Measurements from ENCODE around the gene SMCO4. TPM values are rescaled to one million over a fixed set of nuclear protein-coding genes. Genes with fewer than 3 reads are reported as not detected.

The SMCO4 gene
- total RNA-seq, 1 donor from 2014 or later, result 2.6 TPM

- Histone ChIP-seq H3K4me1 (ENCODE audit: control insufficient read depth in 3 of 3, insufficient read depth in 3 of 3, low read length in 3 of 3) (no peaks in the 10 kb centered on the region), H3K4me3 (ENCODE audit: low read length in 3 of 3) (no peak overlapping the region), H3K27ac (ENCODE audit: low read depth, low read length) (no peak overlapping the region), H3K9me3 (ENCODE audit: control insufficient read depth in 3 of 3, low read length in 3 of 3) (no peaks in the 10 kb centered on the region), H3K27me3 (ENCODE audit: control insufficient read depth in 3 of 3, insufficient read depth in 3 of 3, low read length in 3 of 3) (no peaks in the 10 kb centered on the region), H3K36me3 (ENCODE audit: control insufficient read depth in 3 of 3, insufficient read depth in 3 of 3, low read length in 3 of 3) (no peaks in the 10 kb centered on the region), H3K9ac (ENCODE audit: low read depth in 1 of 3, low read length in 3 of 3) (no peak overlapping the region)
These were observed 48.8 kb downstream of the SMCO4 start for GRCh38 chr11:93494357-93494756.

- Histone ChIP-seq H3K4me1 (ENCODE audit: control insufficient read depth in 3 of 3, insufficient read depth in 3 of 3, low read length in 3 of 3) (no peaks in the 10 kb centered on the region), H3K9me3 (ENCODE audit: control insufficient read depth in 3 of 3, low read length in 3 of 3) (no peaks in the 10 kb centered on the region), H3K4me3 (ENCODE audit: low read length in 3 of 3) (no peak overlapping the region), H3K9ac (ENCODE audit: low read depth in 1 of 3, low read length in 3 of 3) (no peak overlapping the region), H3K36me3 (ENCODE audit: control insufficient read depth in 3 of 3, insufficient read depth in 3 of 3, low read length in 3 of 3) (peaks cover 0 to under 1% (median 0%) of the 10 kb centered on the region in 3 donors), H3K27ac (ENCODE audit: low read depth, low read length) (no peak overlapping the region), H3K27me3 (ENCODE audit: control insufficient read depth in 3 of 3, insufficient read depth in 3 of 3, low read length in 3 of 3) (no peaks in the 10 kb centered on the region)
These were observed 49.8 kb downstream of the SMCO4 start for GRCh38 chr11:93493252-93493897.

- H3K36me3 ChIP-seq (ENCODE audit: control insufficient read depth in 3 of 3, insufficient read depth in 3 of 3, low read length in 3 of 3), result peaks cover 0 to 2% (median 0%) of the 10 kb centered on the region in 3 donors
- no peaks in the 10 kb centered on the region for H3K27me3 ChIP-seq (ENCODE audit: control insufficient read depth in 3 of 3, insufficient read depth in 3 of 3, low read length in 3 of 3)
- no peak overlapping the region for H3K4me3 ChIP-seq (ENCODE audit: low read length in 3 of 3)
- H3K4me1 ChIP-seq (ENCODE audit: control insufficient read depth in 3 of 3, insufficient read depth in 3 of 3, low read length in 3 of 3), result no peaks in the 10 kb centered on the region
- no peak overlapping the region for H3K9ac ChIP-seq (ENCODE audit: low read depth in 1 of 3, low read length in 3 of 3)
- H3K9me3 ChIP-seq (ENCODE audit: control insufficient read depth in 3 of 3, low read length in 3 of 3), result no peaks in the 10 kb centered on the region
- no peak overlapping the region for H3K27ac ChIP-seq (ENCODE audit: low read depth, low read length)
These were observed 50.5 kb downstream of the SMCO4 start for GRCh38 chr11:93492464-93493251.

GRCh38 chr11:93491973-93492372, 51.2 kb downstream of the SMCO4 start:
- Histone ChIP-seq H3K9ac (ENCODE audit: low read depth in 1 of 3, low read length in 3 of 3) (no peak overlapping the region), H3K4me1 (ENCODE audit: control insufficient read depth in 3 of 3, insufficient read depth in 3 of 3, low read length in 3 of 3) (no peaks in the 10 kb centered on the region), H3K27ac (ENCODE audit: low read depth, low read length) (no peak overlapping the region), H3K4me3 (ENCODE audit: low read length in 3 of 3) (no peak overlapping the region), H3K36me3 (ENCODE audit: control insufficient read depth in 3 of 3, insufficient read depth in 3 of 3, low read length in 3 of 3) (peaks cover 0 to 2% (median 0%) of the 10 kb centered on the region in 3 donors), H3K27me3 (ENCODE audit: control insufficient read depth in 3 of 3, insufficient read depth in 3 of 3, low read length in 3 of 3) (no peaks in the 10 kb centered on the region), H3K9me3 (ENCODE audit: control insufficient read depth in 3 of 3, low read length in 3 of 3) (no peaks in the 10 kb centered on the region)

GRCh38 chr11:93490996-93491618, 52.1 kb downstream of the SMCO4 start:
- H3K9me3 ChIP-seq (ENCODE audit: control insufficient read depth in 3 of 3, low read length in 3 of 3), result no peaks in the 10 kb centered on the region
- no peaks in the 10 kb centered on the region for H3K27me3 ChIP-seq (ENCODE audit: control insufficient read depth in 3 of 3, insufficient read depth in 3 of 3, low read length in 3 of 3)
- H3K36me3 ChIP-seq (ENCODE audit: control insufficient read depth in 3 of 3, insufficient read depth in 3 of 3, low read length in 3 of 3), result peaks cover 0 to 2% (median 0%) of the 10 kb centered on the region in 3 donors
- H3K27ac ChIP-seq (ENCODE audit: low read depth, low read length), result no peak overlapping the region
- H3K4me1 ChIP-seq (ENCODE audit: control insufficient read depth in 3 of 3, insufficient read depth in 3 of 3, low read length in 3 of 3), result no peaks in the 10 kb centered on the region
- no peak overlapping the region for H3K4me3 ChIP-seq (ENCODE audit: low read length in 3 of 3)
- H3K9ac ChIP-seq (ENCODE audit: low read depth in 1 of 3, low read length in 3 of 3), result no peak overlapping the region

GRCh38 chr11:93489841-93490240, 53.4 kb downstream of the SMCO4 start:
- Histone ChIP-seq H3K9ac (ENCODE audit: low read depth in 1 of 3, low read length in 3 of 3) (no peak overlapping the region), H3K4me1 (ENCODE audit: control insufficient read depth in 3 of 3, insufficient read depth in 3 of 3, low read length in 3 of 3) (peaks cover 3 to 5% (median 4%) of the 10 kb centered on the region in 3 donors), H3K27ac (ENCODE audit: low read depth, low read length) (no peak overlapping the region), H3K9me3 (ENCODE audit: control insufficient read depth in 3 of 3, low read length in 3 of 3) (no peaks in the 10 kb centered on the region), H3K36me3 (ENCODE audit: control insufficient read depth in 3 of 3, insufficient read depth in 3 of 3, low read length in 3 of 3) (peaks cover 0 to 2% (median 0%) of the 10 kb centered on the region in 3 donors), H3K4me3 (ENCODE audit: low read length in 3 of 3) (no peak overlapping the region), H3K27me3 (ENCODE audit: control insufficient read depth in 3 of 3, insufficient read depth in 3 of 3, low read length in 3 of 3) (no peaks in the 10 kb centered on the region)

GRCh38 chr11:93487032-93487483, 56.1 kb downstream of the SMCO4 start:
- Histone ChIP-seq H3K36me3 (ENCODE audit: control insufficient read depth in 3 of 3, insufficient read depth in 3 of 3, low read length in 3 of 3) (peaks cover 0 to 2% (median 0%) of the 10 kb centered on the region in 3 donors), H3K27me3 (ENCODE audit: control insufficient read depth in 3 of 3, insufficient read depth in 3 of 3, low read length in 3 of 3) (no peaks in the 10 kb centered on the region), H3K27ac (ENCODE audit: low read depth, low read length) (no peak overlapping the region), H3K4me3 (ENCODE audit: low read length in 3 of 3) (no peak overlapping the region), H3K4me1 (ENCODE audit: control insufficient read depth in 3 of 3, insufficient read depth in 3 of 3, low read length in 3 of 3) (peaks cover 3 to 5% (median 4%) of the 10 kb centered on the region in 3 donors), H3K9me3 (ENCODE audit: control insufficient read depth in 3 of 3, low read length in 3 of 3) (no peaks in the 10 kb centered on the region), H3K9ac (ENCODE audit: low read depth in 1 of 3, low read length in 3 of 3) (no peak overlapping the region)

- Histone ChIP-seq H3K4me3 (ENCODE audit: low read length in 3 of 3) (no peak overlapping the region), H3K27me3 (ENCODE audit: control insufficient read depth in 3 of 3, insufficient read depth in 3 of 3, low read length in 3 of 3) (no peaks in the 10 kb centered on the region), H3K9me3 (ENCODE audit: control insufficient read depth in 3 of 3, low read length in 3 of 3) (no peaks in the 10 kb centered on the region), H3K27ac (ENCODE audit: low read depth, low read length) (no peak overlapping the region), H3K9ac (ENCODE audit: low read depth in 1 of 3, low read length in 3 of 3) (no peak overlapping the region), H3K36me3 (ENCODE audit: control insufficient read depth in 3 of 3, insufficient read depth in 3 of 3, low read length in 3 of 3) (peaks cover 0 to 2% (median 0%) of the 10 kb centered on the region in 3 donors), H3K4me1 (ENCODE audit: control insufficient read depth in 3 of 3, insufficient read depth in 3 of 3, low read length in 3 of 3) (peaks cover 3 to 5% (median 4%) of the 10 kb centered on the region in 3 donors)
These were observed 57.2 kb downstream of the SMCO4 start for GRCh38 chr11:93485983-93486382.

- Histone ChIP-seq H3K27ac (ENCODE audit: low read depth, low read length) (no peak overlapping the region), H3K4me1 (ENCODE audit: control insufficient read depth in 3 of 3, insufficient read depth in 3 of 3, low read length in 3 of 3) (peaks cover 3 to 5% (median 4%) of the 10 kb centered on the region in 3 donors), H3K4me3 (ENCODE audit: low read length in 3 of 3) (no peak overlapping the region), H3K27me3 (ENCODE audit: control insufficient read depth in 3 of 3, insufficient read depth in 3 of 3, low read length in 3 of 3) (no peaks in the 10 kb centered on the region), H3K9ac (ENCODE audit: low read depth in 1 of 3, low read length in 3 of 3) (no peak overlapping the region), H3K9me3 (ENCODE audit: control insufficient read depth in 3 of 3, low read length in 3 of 3) (no peaks in the 10 kb centered on the region), H3K36me3 (ENCODE audit: control insufficient read depth in 3 of 3, insufficient read depth in 3 of 3, low read length in 3 of 3) (peaks cover 0 to 2% (median 2%) of the 10 kb centered on the region in 3 donors)
These were observed 58.5 kb downstream of the SMCO4 start for GRCh38 chr11:93484716-93485115.

GRCh38 chr11:93482556-93482955, 60.6 kb downstream of the SMCO4 start:
- Histone ChIP-seq H3K9ac (ENCODE audit: low read depth in 1 of 3, low read length in 3 of 3) (no peak overlapping the region), H3K4me1 (ENCODE audit: control insufficient read depth in 3 of 3, insufficient read depth in 3 of 3, low read length in 3 of 3) (peaks cover 3 to 5% (median 4%) of the 10 kb centered on the region in 3 donors), H3K4me3 (ENCODE audit: low read length in 3 of 3) (no peak overlapping the region), H3K27ac (ENCODE audit: low read depth, low read length) (no peak overlapping the region), H3K9me3 (ENCODE audit: control insufficient read depth in 3 of 3, low read length in 3 of 3) (no peaks in the 10 kb centered on the region), H3K36me3 (ENCODE audit: control insufficient read depth in 3 of 3, insufficient read depth in 3 of 3, low read length in 3 of 3) (peaks cover 0 to 8% (median 0%) of the 10 kb centered on the region in 3 donors), H3K27me3 (ENCODE audit: control insufficient read depth in 3 of 3, insufficient read depth in 3 of 3, low read length in 3 of 3) (no peaks in the 10 kb centered on the region)
